Superior temporal gyrus (tissue), 1 donor: ENCODE results near the gene WNK2.

Source experiments
- DNase-seq: peaks from one replicate; pipeline ENCODE4 v3.0.0-alpha.2; 2016; ENCODE audit errors: extremely low spot score

WNK2 gene

DNA sequence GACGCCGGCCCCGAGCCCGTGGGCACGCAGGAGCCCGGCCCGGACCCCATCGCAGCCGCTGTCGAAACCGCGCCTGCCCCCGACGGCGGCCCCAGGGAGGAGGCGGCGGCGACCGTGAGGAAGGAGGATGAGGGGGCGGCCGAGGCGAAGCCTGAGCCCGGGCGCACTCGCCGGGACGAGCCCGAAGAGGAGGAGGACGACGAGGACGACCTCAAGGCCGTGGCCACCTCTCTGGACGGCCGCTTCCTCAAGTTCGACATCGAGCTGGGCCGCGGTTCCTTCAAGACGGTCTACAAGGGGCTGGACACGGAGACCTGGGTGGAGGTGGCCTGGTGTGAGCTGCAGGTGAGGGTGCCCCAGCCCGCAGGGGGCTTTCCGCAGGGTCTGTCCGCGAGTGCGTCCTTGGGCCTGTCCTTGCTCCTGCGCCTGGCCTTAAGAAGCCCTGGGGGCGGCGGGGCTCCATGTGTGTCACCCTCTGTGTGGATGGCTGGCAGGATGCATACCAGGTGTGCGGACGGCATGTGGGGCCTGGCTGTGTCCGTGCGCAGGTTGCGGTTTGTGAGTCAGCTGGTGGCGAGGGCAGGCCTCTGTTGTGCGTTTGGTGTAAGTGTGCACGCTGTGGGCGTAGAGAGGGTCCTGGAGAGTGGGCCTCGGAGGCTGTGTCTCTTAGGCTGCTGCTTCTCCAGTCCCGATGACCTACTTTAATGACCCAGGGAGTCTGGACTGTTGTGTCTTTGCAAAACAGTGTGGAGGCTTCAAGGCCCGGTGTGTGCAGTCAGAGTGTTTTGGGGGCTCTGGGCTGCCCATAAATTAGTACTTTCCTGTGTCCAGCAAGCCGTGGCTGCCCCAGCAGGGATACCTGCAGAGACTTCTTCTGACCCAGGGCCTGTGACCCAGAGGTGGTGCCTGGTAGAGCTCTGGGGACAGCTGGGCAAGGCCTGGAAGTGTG, 1.6 kb downstream of the WNK2 start:
- no peak for DNase-seq

DNA sequence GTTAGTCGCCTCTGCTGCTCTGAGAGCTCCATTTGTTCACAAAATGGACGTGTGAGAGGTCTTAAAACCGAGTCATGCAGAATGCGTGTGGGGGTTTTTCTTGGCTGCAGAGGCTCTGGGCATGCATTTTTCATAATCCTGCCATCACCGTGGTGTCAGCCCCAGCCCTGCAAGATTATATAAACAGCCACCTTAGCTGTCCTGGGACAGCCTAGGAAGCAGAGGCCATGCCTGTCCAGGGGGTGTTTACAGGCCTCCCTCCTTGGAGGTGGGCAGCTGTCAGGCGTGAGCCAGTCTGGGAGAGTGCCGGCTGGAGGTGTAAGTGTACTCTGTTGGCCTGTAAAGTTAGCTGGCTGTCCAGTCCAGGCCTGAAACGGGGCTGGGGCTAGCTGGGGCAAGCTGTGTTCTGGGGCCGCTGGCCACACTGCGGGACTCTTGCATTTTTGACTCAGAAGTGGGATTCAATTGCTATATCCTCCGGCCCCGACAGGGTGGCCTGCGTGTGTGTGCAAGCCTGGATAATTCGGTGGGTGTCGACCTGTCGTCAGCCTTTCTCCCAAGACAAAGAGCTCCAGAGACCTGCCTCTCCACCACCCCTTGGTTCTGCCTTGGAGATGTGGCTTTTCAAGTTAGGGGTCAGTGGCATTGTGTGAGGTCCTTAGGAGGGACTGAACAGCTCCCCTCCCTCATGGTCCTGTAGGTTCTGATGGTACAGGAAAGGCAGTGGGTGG, 2.4 kb downstream of the WNK2 start:
- no peak for DNase-seq

- DNase-seq, result no peak
Observed at GRCh38 chr9:93187047-93187446, 3.1 kb downstream of the WNK2 start.

DNA sequence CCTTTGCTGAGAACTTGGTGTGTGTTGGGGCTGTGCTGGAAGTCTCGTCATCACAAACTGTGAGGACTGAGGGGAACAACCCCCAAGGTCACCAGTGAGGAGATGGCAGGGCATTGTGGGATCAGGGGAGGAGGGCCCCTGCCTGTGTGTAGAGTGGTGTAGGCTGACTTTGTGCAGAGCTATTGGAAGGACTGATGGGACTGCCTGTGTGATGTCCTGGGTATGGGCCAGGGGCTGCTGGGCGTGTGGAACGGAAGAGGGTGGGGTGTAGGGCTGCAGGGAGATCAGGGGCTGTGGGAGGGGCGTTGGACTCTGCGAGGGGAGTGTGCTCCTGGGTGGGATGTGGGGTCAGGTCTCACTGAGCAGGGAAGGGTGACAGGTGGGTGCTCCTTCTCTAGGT, 3.6 kb downstream of the WNK2 start:
- no peak for DNase-seq

- DNase-seq, result no peak
Observed at GRCh38 chr9:93188426-93189368, 4.8 kb downstream of the WNK2 start.

DNA sequence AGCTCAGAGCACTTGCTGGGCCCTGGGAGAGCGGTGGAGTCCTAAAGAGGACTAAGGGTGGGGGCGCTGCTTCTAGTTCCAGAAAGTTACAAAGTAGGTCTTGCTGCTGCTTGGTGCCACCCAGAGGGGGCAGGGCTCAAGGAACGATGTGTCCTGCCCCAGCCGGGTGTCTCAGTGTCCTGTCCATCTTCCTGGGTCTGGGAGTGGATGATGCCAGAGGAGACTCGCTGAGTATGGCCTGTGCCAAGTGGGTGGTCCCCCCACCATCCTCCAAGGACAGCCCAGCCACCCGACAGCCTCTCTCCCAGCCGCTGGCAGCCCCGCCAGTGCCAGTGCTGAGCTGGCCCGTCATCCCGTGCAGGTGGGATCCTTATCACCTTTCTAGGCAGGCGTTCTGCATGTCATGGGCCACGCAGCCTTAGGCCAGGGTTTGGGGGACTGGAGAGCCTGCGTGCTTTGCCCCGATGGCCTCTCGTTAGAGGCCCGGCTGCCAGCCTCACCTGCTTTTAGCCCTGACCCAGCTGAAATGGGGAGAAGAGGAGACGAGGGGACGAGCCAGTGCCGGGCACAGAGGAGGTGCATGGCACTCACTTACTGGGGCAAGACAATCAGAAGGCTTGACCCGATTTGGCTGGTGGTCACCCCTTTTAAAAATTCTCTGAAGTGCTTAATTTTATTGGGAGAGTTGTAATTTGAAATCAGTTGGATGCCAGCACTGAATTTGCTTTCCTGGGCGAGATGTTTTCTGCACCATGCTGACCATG, 5.6 kb downstream of the WNK2 start:
- no peak for DNase-seq

GRCh38 chr9:93190133-93190525, 6.2 kb downstream of the WNK2 start:
- no peak for DNase-seq

DNA sequence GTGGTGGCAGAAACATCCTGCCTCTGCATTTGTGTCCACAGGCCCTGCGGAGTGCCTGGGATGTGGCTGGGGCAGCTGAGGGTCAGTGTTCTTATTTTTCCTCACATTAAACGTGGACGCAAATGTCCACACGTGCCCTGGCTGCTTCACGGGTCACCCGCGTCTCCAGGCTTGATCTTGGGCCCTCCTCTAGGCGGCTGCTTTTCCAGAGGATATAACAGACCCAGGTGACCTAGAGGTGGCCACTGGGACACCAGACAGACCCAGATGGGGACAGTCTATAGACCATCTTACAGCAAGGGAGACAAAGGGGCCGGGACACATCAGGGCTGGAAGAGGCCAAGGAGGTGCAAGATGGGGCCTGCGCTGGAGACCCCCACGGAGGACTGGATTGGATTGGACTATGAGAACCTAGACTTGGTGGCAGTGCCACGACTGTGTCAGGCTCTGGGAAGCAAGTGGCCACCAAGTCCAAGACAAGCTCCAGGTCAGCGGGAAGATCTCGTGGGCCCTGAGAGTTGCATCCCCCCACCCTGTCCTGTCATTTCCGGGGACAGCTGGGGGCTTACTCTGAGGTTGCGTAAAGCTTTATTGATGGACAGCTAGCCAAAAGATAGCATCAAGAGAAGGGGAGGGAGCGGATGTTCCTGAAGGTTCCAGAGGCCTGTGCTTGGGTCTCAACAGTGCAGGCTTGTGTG, 6.9 kb downstream of the WNK2 start:
- DNase-seq, result no peak

DNA sequence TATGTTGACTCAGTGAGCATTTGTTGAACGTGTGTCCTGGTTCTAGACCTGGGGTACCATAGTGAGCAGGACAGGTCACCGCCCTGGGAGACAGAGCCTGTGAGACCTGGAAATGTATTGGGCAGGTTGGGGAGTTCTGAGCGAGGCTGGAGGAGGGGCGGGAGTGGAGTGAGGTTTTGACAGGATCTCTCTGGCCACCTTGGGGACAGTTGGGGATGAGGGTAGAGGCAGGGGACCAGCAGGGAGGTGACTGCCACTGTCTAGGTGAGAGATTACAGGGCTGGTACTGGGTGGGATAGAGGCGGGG, 7.4 kb downstream of the WNK2 start:
- no peak for DNase-seq

DNA sequence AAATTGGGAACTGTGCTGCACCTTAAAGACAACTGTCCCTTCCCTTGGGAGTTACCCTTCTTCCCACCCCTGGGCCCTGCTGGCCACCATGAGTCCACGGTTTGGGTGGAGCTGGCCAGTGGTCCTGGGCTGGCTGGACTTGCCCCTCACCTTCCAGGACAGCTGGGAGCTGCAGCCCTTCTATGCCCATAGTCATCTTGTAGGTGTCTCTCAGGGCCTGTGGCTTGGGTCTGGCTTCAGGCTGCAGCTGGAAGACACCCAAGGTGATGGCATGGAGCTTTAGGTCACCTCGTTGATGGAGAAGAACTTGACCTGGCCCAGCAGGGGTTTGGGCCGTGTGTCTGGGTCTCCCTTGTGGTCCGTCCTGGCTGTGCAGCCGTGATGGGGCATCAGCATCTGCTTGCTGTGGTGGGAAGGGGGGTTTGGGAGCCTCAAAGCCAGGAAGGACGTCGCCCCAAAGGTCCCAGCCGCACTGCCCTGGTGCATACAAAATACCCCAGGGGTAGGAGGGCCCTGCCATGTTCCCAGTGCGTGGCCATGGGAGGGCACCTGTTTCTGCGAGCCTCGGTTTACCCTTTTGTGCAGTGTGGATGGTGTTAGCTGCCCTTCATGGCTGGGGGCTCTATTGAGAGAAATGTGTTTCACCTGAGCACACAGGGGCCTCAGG, 8.9 kb downstream of the WNK2 start:
- no peak for DNase-seq

- DNase-seq, result no peak
Observed at GRCh38 chr9:93193388-93194220, 9.7 kb downstream of the WNK2 start.

GRCh38 chr9:93194221-93194625, 10.3 kb downstream of the WNK2 start:
- no peak for DNase-seq

GRCh38 chr9:93194641-93195040, 10.7 kb downstream of the WNK2 start:
- no peak for DNase-seq

DNA sequence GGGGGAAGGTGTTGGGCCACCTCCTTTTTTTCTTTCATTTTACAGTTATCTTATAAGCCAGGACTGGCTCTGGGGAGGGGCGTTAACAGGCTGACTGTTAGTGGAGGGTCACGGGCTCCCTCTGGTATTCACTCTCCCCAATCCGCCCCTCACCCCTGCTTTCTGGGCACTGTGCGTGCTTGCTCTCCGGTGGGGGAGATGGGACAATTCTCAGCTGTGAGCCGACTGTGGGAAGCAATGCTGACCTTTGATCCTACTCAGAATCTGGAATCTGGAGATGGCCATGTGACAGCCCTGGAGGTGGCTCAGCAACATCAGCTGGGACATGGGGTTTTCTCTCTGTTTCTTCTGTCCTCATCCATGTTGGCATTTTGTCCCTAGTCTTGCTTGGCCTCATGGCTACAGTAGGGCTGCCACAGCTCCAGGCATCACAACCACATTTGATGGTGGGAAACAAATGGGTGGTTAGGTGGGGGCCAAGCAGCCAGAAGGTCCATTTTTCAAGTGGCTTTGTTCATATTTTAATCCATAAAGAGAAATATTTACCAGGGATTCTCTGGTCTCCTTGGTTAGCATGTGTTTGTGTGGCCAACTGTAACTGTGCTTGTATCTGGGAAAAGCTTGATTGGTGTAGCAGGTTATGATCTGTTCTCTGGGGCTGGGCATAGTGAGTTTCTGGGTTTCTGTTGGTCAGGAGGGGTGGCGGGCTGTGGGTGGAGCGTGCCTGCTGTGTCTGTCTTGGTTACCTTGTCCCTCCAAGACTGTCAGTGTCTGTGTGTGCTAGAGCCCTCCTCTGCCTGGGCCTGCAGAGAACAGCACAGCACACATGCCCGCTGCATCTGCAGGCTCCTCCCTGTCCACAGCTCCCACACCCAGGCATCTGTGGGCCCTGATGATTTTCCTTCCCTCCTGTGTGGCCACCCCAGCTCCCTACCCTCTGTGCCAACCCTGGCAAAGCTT, 12.4 kb downstream of the WNK2 start:
- no peak for DNase-seq

- DNase-seq, result no peak
Observed at GRCh38 chr9:93197670-93198069, 13.7 kb downstream of the WNK2 start.

- no peak for DNase-seq
Observed at GRCh38 chr9:93198117-93198837, 14.3 kb downstream of the WNK2 start.

- DNase-seq, result no peak
Observed at GRCh38 chr9:93198838-93199625, 15.1 kb downstream of the WNK2 start.
